Endothelial cell of umbilical vein (primary cell): Measurements from ENCODE around the gene S100A9. TPM values are rescaled to one million over a fixed set of nuclear protein-coding genes. Genes with fewer than 3 reads are reported as not detected.

ENCODE experiments used
- BruUV-seq: library from RNA; stranded (reverse); fragments of 400-500 nt; replicated peaks from 2 replicates; lab custom pipeline; 2021; lab: Mats Ljungman, UMichigan
- CTCF ChIA-PET: fragments of 300-600, 350-600 bp; sonication (Branson Sonifier 250); formaldehyde crosslinking; loops from one replicate; lab custom pipeline; 2021; ENCODE audit warnings: antibody characterized with exemption, inconsistent platforms; lab: Charles Lee
- POLR2A ChIA-PET: fragments of 300-600, 350-600 bp; sonication (Branson Sonifier 250); formaldehyde crosslinking; loops from one replicate; lab custom pipeline; 2021; ENCODE audit warnings: antibody characterized with exemption, inconsistent platforms; lab: Charles Lee
- DNase-seq: peaks from one replicate; pipeline ENCODE4 v3.0.0-alpha.2; 2011; ENCODE audit warnings: low read depth, low spot score
- FAIRE-seq: peaks from 2 replicates; lab custom pipeline; 2011; peaks lifted over from hg19 to GRCh38; lab: Jason Lieb, UNC
- H2AFZ ChIP-seq: 2 replicates; pipeline ENCODE4 v1.6.0; 2012; ENCODE audit warnings: low read depth, low read length, control low read depth, inconsistent platforms
- H3K27ac ChIP-seq: 2 replicates; pipeline ENCODE4 v1.5.1; 2011; ENCODE audit warnings: low read depth, mild to moderate bottlenecking, control low read depth, low read length, moderate library complexity; ENCODE audit not compliant: insufficient read depth
- H3K27me3 ChIP-seq, 2 experiments: 2 replicates each; pipeline versions ENCODE4 v1.6.0 to v1.6.1; 2011; ENCODE audit warnings: low read length in 2 of 2, mixed read lengths in 1 of 2; ENCODE audit not compliant: control insufficient read depth in 2 of 2, insufficient read depth in 2 of 2
- H3K36me3 ChIP-seq, 2 experiments: 2 replicates in 1 of 2; 3 replicates in 1 of 2; pipeline ENCODE4 v1.5.1; 2011; ENCODE audit warnings: low read length in 2 of 2, mild to moderate bottlenecking in 1 of 2, moderate library complexity in 1 of 2; ENCODE audit not compliant: control insufficient read depth in 2 of 2, insufficient read depth in 2 of 2; ENCODE audit errors: extremely low read depth in 1 of 2
- H3K4me1 ChIP-seq: 3 replicates; pipeline ENCODE4 v1.5.1; 2011; ENCODE audit warnings: mild to moderate bottlenecking, low read length; ENCODE audit not compliant: control insufficient read depth, insufficient read depth; ENCODE audit errors: extremely low read depth
- H3K4me2 ChIP-seq: 2 replicates; pipeline ENCODE4 v1.6.1; 2011; ENCODE audit warnings: low read length, control low read depth, mixed read lengths; ENCODE audit not compliant: insufficient read depth
- H3K4me3 ChIP-seq, 3 experiments: fragments of 200-600 bp in 1 of 3; sonication (generic), shearing (Covaris generic) in 1 of 3; replicated peaks in 1 of 3; 2 replicates each; pipeline ENCODE4 v1.5.1; 2011 to 2016; ENCODE audit warnings: control low read depth in 3 of 3, low read length in 3 of 3, mild to moderate bottlenecking in 2 of 3, inconsistent platforms in 1 of 3, low read depth in 1 of 3, moderate library complexity in 1 of 3; ENCODE audit not compliant: insufficient read depth in 1 of 3
- H3K79me2 ChIP-seq: 2 replicates; pipeline ENCODE4 v1.6.0; 2012; ENCODE audit warnings: low read length, inconsistent platforms; ENCODE audit not compliant: control insufficient read depth, insufficient read depth
- H3K9ac ChIP-seq: replicated peaks from 2 replicates; pipeline ENCODE3; 2011; ENCODE audit warnings: low read length, control low read depth; ENCODE audit not compliant: insufficient read depth; ENCODE audit errors: extremely low read depth
- H3K9me1 ChIP-seq: replicated peaks from 3 replicates; pipeline ENCODE4 v1.6.0; 2011; ENCODE audit warnings: mild to moderate bottlenecking, low read length; ENCODE audit not compliant: control insufficient read depth, insufficient read depth; ENCODE audit errors: extremely low read depth
- H3K9me3 ChIP-seq: replicated peaks from 2 replicates; pipeline ENCODE4 v1.5.1; 2012; ENCODE audit warnings: low read length, inconsistent platforms; ENCODE audit not compliant: control insufficient read depth, insufficient read depth
- H4K20me1 ChIP-seq: replicated peaks from 2 replicates; pipeline ENCODE3; 2011; ENCODE audit warnings: mild to moderate bottlenecking, low read length; ENCODE audit not compliant: control insufficient read depth, insufficient read depth; ENCODE audit errors: extremely low read depth
- EZH2 ChIP-seq: IDR thresholded peaks from 2 replicates; pipeline ENCODE4 v1.6.1; 2012; ENCODE audit warnings: borderline replicate concordance, low read depth, mild to moderate bottlenecking, moderate library complexity, low read length, inconsistent platforms; ENCODE audit not compliant: severe bottlenecking
- FOS ChIP-seq: IDR thresholded peaks from 2 replicates; pipeline ENCODE4 v1.6.1; 2011; ENCODE audit warnings: mild to moderate bottlenecking, low read length, moderate library complexity, borderline replicate concordance; ENCODE audit not compliant: insufficient read depth
- GATA2 ChIP-seq: IDR thresholded peaks from 2 replicates; pipeline ENCODE4 v1.7.0; 2011; ENCODE audit warnings: low read depth, mild to moderate bottlenecking, moderate library complexity, mixed read lengths, low read length; ENCODE audit not compliant: insufficient read length, insufficient read depth
- JUN ChIP-seq: IDR thresholded peaks from 2 replicates; pipeline ENCODE4 v1.6.1; 2011; ENCODE audit warnings: borderline replicate concordance, low read depth; ENCODE audit not compliant: insufficient read length, insufficient read depth
- MAX ChIP-seq: IDR thresholded peaks from 2 replicates; pipeline ENCODE4 v1.6.1; 2011; ENCODE audit not compliant: insufficient read depth, insufficient read length
- MYC ChIP-seq: IDR thresholded peaks from one replicate; pipeline ENCODE4 v1.6.1; 2011; ENCODE audit warnings: mild to moderate bottlenecking, low read depth, low read length
- POLR2A ChIP-seq: IDR thresholded peaks from 2 replicates; pipeline ENCODE4 v1.6.1; 2012; ENCODE audit warnings: low read depth, mild to moderate bottlenecking, control low read depth, low read length
- POLR2AphosphoS5 ChIP-seq: IDR thresholded peaks from 2 replicates; pipeline ENCODE4 v1.6.1; 2012; ENCODE audit warnings: low read depth, mild to moderate bottlenecking, control low read depth, low read length, moderate library complexity; ENCODE audit not compliant: insufficient read depth
- dilution Hi-C: fragments of 300-500 bp; cut with MboI; formaldehyde crosslinking; loops from one replicate; pipeline ENCODE4 v1.15.0; 2019; ENCODE audit warnings: low sequenced_read_pairs; ENCODE audit not compliant: extremely low pct_ligation_motif_present
- intact Hi-C: fragments of 100-400 bp; cut with micrococcal nuclease; formaldehyde crosslinking; loops from one replicate; pipeline ENCODE4 v1.10.0; 2022
- polyA plus RNA-seq, 4 experiments: library from polyadenylated mRNA; depleted of rRNA in 3 of 4; stranded (reverse) in 3 of 4; unstranded in 1 of 4; fragments of >200 nt; gene quantifications; 2 replicates each; pipeline versions ENCODE4 v1.2.1 to v1.2.3, GENCODE V29; 2011 to 2012; ENCODE audit warnings: missing spikeins in 1 of 4
- total RNA-seq: library from RNA; stranded (reverse); gene quantifications from 2 replicates; pipeline ENCODE4 v1.2.3, GENCODE V29; 2021
- TF ChIP-seq, protein P1 (sequence below), 2 donors: IDR thresholded peaks; 1 replicate in 1 of 2; 2 replicates in 1 of 2; pipeline ENCODE4 v1.5.1; 2011; ENCODE audit warnings: low read length in 2 of 2, mild to moderate bottlenecking in 2 of 2, moderate library complexity in 2 of 2, control low read depth in 1 of 2, inconsistent platforms in 1 of 2, low read depth in 1 of 2; ENCODE audit not compliant: insufficient read depth in 1 of 2; ENCODE audit errors: extremely low read depth in 1 of 2

S100A9 gene
- total and polyA plus RNA-seq, 2 donors (not counting 3 experiments of a cell fraction or from before 2014, with no cell fraction given): not detected

- POLR2A ChIA-PET: no interaction called here
Observed at GRCh38 chr1:153395136-153395685, 37.6 kb downstream of the S100A9 start.

More at GRCh38 chr1:153395136-153395685, 37.6 kb downstream of the S100A9 start:
- H3K9me1 ChIP-seq: no peaks in the 10 kb centered on the region
- H3K9me3 ChIP-seq: no peaks in the 10 kb centered on the region
- no peaks in the 10 kb centered on the region for H4K20me1 ChIP-seq
- H3K27ac ChIP-seq: no peak overlapping the region
- H2AFZ ChIP-seq: no peak overlapping the region
- no peaks in the 10 kb centered on the region for H3K79me2 ChIP-seq
- no peaks in the 10 kb centered on the region for H3K4me1 ChIP-seq
- CTCF ChIA-PET: interaction anchor here (1.2 kb wide), 1 partner anchor 10 kb away, joined by 3 read pairs; no protein-coding TSS in a partner anchor
- intact Hi-C loops (no loop called here), dilution Hi-C loops (no loop called here)
- FAIRE-seq (no peak), DNase-seq (no peak)
- no TSS peak for BruUV-seq
- no peak overlapping the region for H3K9ac ChIP-seq
- H3K4me2 ChIP-seq: no peak overlapping the region
- no peaks in the 10 kb centered on the region for H3K36me3 ChIP-seq
- TF ChIP-seq GATA2 (no peak), MYC (no peak), POLR2A (no peak), FOS (no peak), MAX (no peak), JUN (no peak), EZH2 (no peak), POLR2AphosphoS5 (no peak)
- TF ChIP-seq, protein P1, sequence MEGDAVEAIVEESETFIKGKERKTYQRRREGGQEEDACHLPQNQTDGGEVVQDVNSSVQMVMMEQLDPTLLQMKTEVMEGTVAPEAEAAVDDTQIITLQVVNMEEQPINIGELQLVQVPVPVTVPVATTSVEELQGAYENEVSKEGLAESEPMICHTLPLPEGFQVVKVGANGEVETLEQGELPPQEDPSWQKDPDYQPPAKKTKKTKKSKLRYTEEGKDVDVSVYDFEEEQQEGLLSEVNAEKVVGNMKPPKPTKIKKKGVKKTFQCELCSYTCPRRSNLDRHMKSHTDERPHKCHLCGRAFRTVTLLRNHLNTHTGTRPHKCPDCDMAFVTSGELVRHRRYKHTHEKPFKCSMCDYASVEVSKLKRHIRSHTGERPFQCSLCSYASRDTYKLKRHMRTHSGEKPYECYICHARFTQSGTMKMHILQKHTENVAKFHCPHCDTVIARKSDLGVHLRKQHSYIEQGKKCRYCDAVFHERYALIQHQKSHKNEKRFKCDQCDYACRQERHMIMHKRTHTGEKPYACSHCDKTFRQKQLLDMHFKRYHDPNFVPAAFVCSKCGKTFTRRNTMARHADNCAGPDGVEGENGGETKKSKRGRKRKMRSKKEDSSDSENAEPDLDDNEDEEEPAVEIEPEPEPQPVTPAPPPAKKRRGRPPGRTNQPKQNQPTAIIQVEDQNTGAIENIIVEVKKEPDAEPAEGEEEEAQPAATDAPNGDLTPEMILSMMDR (IDR thresholded peaks at IDR 0.05; ENCODE audit: extremely low read depth in 1 of 2, insufficient read depth in 1 of 2, low read depth in 1 of 2, low read length in 2 of 2): no peak
- H3K27me3 ChIP-seq: no peaks in the 10 kb centered on the region
- H3K4me3 ChIP-seq: no peak overlapping the region
